K562 (cell line): Measurements from ENCODE around the gene EEF1B2. TPM values are rescaled to one million over a fixed set of nuclear protein-coding genes. Genes with fewer than 3 reads are reported as not detected.
A peak's percentile ranks its signal among the peaks of the same experiment; 100 is the strongest.

Experiments
- GABPA ChIP-seq: fragments of 200-800 bp; sonication (Bioruptor generic); conservative IDR thresholded peaks from 2 replicates; pipeline ENCODE4 v1.6.1; 2016; ENCODE audit warnings: low read depth, missing genetic modification characterization, missing compliant biosample characterization
- NFYB ChIP-seq: IDR thresholded peaks from 2 replicates; pipeline ENCODE4 v1.6.1; 2011; ENCODE audit warnings: mild to moderate bottlenecking, moderate library complexity; ENCODE audit not compliant: insufficient read length; ENCODE audit errors: extremely low read depth
- RAD21 ChIP-seq, 2 experiments: fragments of 250-450 bp in 1 of 2; fragments of 450-650 bp in 1 of 2; sonication (Bioruptor Pico) in 1 of 2; formaldehyde crosslinking in 1 of 2; IDR thresholded peaks in 1 of 2; conservative IDR thresholded peaks in 1 of 2; 2 replicates each; pipeline versions ENCODE4 v1.4.0 to v1.8.0; 2020 to 2022; ENCODE audit warnings: mild to moderate bottlenecking in 2 of 2, moderate library complexity in 1 of 2
- RBM25 ChIP-seq: fragments of 200-400 bp; formaldehyde crosslinking; IDR thresholded peaks from 2 replicates; pipeline ENCODE4 v1.6.1; 2018; ENCODE audit warnings: low read length, low read depth, moderate library complexity; ENCODE audit not compliant: severe bottlenecking
- SMARCC2 ChIP-seq: fragments of 450-650 bp; IDR thresholded peaks from 2 replicates; pipeline ENCODE4 v1.6.1; 2017; ENCODE audit warnings: antibody characterized with exemption, moderate library complexity, mild to moderate bottlenecking, low read depth
- SMARCE1 ChIP-seq: fragments of 450-650 bp; IDR thresholded peaks from 2 replicates; pipeline ENCODE4 v1.7.1; 2016; ENCODE audit warnings: mild to moderate bottlenecking
- ZNF212 ChIP-seq: fragments of 450-650 bp; formaldehyde crosslinking; IDR thresholded peaks from 2 replicates; pipeline ENCODE4 v1.4.0; 2020; ENCODE audit warnings: mild to moderate bottlenecking
- ZNF23 ChIP-seq: fragments of 250-450 bp; sonication (Bioruptor Pico); IDR thresholded peaks from 2 replicates; pipeline ENCODE4 v1.4.0; 2020; ENCODE audit warnings: mild to moderate bottlenecking
- ZNF347 ChIP-seq: fragments of 450-650 bp; formaldehyde crosslinking; IDR thresholded peaks from 2 replicates; pipeline ENCODE4 v1.4.0; 2020; ENCODE audit warnings: low read depth, mild to moderate bottlenecking, moderate library complexity
- polyA plus RNA-seq, 8 experiments: library from polyadenylated mRNA; depleted of rRNA in 4 of 8; stranded (reverse) in 5 of 8; unstranded in 3 of 8; fragments of >200 nt; fragmentation: Nextera tagmentation in 2 of 8; fragmentation: Illumina TruSeq in 1 of 8; extraction: Ambion mirVana in 2 of 8; extraction: Trizol in 1 of 8; gene quantifications; 2 replicates each; pipeline versions ENCODE4 v1.2.1 to v1.2.3, GENCODE V29; 2011 to 2014; ENCODE audit warnings: inconsistent platforms in 1 of 8, missing spikeins in 1 of 8
- total RNA-seq, 7 experiments: library from RNA; depleted of rRNA in 6 of 7; stranded (reverse); fragments of >200 nt in 6 of 7; fragmentation: Illumina TruSeq in 2 of 7; extraction: Trizol in 2 of 7; gene quantifications; 2 replicates each; pipeline versions ENCODE4 v1.2.1 to v1.2.3, GENCODE V29; 2011 to 2021; ENCODE audit warnings: low replicate concordance in 1 of 7
- TF ChIP-seq, protein P1 (sequence below): sonication (generic); formaldehyde crosslinking; IDR thresholded peaks from 2 replicates; pipeline ENCODE4 v1.8.1; 2023; ENCODE audit warnings: missing genetic modification reagents, mild to moderate bottlenecking, borderline replicate concordance
- TF ChIP-seq, protein P2 (sequence below): fragments of 450-650 bp; formaldehyde crosslinking; IDR thresholded peaks from 2 replicates; pipeline ENCODE4 v1.4.0; 2020; ENCODE audit warnings: mild to moderate bottlenecking
- TF ChIP-seq, protein P3 (sequence below), 2 experiments: fragments of 450-650 bp; conservative IDR thresholded peaks; 2 replicates each; pipeline ENCODE4 v1.6.1; 2017; ENCODE audit warnings: mild to moderate bottlenecking in 2 of 2, moderate library complexity in 2 of 2
- TF ChIP-seq, protein P4 (sequence below), 2 experiments: IDR thresholded peaks; 2 replicates each; pipeline ENCODE4 v1.6.1; 2011; ENCODE audit warnings: borderline replicate concordance in 1 of 2, control low read depth in 1 of 2, low read depth in 1 of 2, low read length in 1 of 2, mild to moderate bottlenecking in 1 of 2, mixed read lengths in 1 of 2, moderate library complexity in 1 of 2; ENCODE audit not compliant: insufficient read depth in 1 of 2, insufficient read length in 1 of 2, poor library complexity in 1 of 2, severe bottlenecking in 1 of 2; ENCODE audit errors: extremely low read depth in 1 of 2
- TF ChIP-seq, protein P5 (sequence below): sonication (generic); formaldehyde crosslinking; IDR thresholded peaks from 2 replicates; pipeline ENCODE4 v1.8.0; 2022; ENCODE audit warnings: mild to moderate bottlenecking, missing genetic modification reagents
- TF ChIP-seq, protein P6 (sequence below): fragments of 250-450 bp; sonication (Bioruptor Pico); IDR thresholded peaks from 2 replicates; pipeline ENCODE4 v1.5.0; 2021

Gene EEF1B2
- total and polyA plus RNA-seq, 9 of the 15 experiments (the other 6 are each of a cell fraction or from before 2014, with no cell fraction given), result 522 to 1,148 (median 893) TPM

DNA sequence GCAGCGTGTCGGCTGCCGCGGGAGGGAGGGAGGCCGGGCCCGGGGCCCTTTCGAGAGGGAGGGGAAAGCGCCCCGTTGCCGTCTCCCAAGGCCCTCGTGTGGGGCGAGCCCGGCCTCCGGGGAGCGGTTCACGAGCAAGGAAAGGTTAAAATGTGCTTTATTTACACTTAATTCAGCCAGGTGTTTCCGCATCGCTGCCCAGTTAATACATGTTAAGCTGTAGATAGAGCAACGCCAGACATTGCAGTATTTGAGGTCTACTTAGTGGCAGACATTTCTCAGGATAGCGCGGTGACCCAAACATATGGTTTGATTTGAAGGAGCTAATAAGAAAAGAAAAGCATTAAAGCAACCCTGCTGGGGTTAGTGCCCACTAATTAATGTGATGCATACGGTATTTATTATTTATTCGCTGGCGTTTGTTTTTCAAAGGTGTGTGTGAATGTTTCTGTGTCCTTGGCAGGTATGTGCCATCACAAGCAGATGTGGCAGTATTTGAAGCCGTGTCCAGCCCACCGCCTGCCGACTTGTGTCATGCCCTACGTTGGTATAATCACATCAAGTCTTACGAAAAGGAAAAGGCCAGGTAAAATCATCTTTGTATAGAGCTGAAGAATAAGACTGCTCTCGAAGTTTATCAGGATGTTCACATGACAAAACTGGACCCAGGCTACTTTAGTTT, 571 bp downstream of the EEF1B2 start (continued):
- TF ChIP-seq, protein P1, sequence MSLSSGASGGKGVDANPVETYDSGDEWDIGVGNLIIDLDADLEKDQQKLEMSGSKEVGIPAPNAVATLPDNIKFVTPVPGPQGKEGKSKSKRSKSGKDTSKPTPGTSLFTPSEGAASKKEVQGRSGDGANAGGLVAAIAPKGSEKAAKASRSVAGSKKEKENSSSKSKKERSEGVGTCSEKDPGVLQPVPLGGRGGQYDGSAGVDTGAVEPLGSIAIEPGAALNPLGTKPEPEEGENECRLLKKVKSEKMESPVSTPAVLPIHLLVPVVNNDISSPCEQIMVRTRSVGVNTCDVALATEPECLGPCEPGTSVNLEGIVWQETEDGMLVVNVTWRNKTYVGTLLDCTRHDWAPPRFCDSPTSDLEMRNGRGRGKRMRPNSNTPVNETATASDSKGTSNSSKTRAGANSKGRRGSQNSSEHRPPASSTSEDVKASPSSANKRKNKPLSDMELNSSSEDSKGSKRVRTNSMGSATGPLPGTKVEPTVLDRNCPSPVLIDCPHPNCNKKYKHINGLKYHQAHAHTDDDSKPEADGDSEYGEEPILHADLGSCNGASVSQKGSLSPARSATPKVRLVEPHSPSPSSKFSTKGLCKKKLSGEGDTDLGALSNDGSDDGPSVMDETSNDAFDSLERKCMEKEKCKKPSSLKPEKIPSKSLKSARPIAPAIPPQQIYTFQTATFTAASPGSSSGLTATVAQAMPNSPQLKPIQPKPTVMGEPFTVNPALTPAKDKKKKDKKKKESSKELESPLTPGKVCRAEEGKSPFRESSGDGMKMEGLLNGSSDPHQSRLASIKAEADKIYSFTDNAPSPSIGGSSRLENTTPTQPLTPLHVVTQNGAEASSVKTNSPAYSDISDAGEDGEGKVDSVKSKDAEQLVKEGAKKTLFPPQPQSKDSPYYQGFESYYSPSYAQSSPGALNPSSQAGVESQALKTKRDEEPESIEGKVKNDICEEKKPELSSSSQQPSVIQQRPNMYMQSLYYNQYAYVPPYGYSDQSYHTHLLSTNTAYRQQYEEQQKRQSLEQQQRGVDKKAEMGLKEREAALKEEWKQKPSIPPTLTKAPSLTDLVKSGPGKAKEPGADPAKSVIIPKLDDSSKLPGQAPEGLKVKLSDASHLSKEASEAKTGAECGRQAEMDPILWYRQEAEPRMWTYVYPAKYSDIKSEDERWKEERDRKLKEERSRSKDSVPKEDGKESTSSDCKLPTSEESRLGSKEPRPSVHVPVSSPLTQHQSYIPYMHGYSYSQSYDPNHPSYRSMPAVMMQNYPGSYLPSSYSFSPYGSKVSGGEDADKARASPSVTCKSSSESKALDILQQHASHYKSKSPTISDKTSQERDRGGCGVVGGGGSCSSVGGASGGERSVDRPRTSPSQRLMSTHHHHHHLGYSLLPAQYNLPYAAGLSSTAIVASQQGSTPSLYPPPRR (CRISPR knock-in tag), result no peak
- TF ChIP-seq ZNF347 (no peak), ZNF212 (CRISPR knock-in tag) (no peak), ZNF23 (CRISPR knock-in tag) (no peak), SMARCE1 (no peak), NFYB (no peak), SMARCC2 (no peak), GABPA (tag) (no peak), RBM25 (no peak), RAD21 (CRISPR knock-in tag; conservative IDR thresholded peaks at IDR 0.05 in 1 of 2, IDR thresholded peaks at IDR 0.05 in 1 of 2) (no peak)
- TF ChIP-seq, protein P2, sequence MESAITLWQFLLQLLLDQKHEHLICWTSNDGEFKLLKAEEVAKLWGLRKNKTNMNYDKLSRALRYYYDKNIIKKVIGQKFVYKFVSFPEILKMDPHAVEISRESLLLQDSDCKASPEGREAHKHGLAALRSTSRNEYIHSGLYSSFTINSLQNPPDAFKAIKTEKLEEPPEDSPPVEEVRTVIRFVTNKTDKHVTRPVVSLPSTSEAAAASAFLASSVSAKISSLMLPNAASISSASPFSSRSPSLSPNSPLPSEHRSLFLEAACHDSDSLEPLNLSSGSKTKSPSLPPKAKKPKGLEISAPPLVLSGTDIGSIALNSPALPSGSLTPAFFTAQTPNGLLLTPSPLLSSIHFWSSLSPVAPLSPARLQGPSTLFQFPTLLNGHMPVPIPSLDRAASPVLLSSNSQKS, result no peak
- TF ChIP-seq, protein P3, sequence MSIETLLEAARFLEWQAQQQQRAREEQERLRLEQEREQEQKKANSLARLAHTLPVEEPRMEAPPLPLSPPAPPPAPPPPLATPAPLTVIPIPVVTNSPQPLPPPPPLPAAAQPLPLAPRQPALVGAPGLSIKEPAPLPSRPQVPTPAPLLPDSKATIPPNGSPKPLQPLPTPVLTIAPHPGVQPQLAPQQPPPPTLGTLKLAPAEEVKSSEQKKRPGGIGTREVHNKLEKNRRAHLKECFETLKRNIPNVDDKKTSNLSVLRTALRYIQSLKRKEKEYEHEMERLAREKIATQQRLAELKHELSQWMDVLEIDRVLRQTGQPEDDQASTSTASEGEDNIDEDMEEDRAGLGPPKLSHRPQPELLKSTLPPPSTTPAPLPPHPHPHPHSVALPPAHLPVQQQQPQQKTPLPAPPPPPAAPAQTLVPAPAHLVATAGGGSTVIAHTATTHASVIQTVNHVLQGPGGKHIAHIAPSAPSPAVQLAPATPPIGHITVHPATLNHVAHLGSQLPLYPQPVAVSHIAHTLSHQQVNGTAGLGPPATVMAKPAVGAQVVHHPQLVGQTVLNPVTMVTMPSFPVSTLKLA (conservative IDR thresholded peaks at IDR 0.05), result peak in 1 of 2 experiments; percentile 9; a peak in 2 of 4 replicates
- TF ChIP-seq, protein P4, sequence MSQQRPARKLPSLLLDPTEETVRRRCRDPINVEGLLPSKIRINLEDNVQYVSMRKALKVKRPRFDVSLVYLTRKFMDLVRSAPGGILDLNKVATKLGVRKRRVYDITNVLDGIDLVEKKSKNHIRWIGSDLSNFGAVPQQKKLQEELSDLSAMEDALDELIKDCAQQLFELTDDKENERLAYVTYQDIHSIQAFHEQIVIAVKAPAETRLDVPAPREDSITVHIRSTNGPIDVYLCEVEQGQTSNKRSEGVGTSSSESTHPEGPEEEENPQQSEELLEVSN (IDR thresholded peaks at IDR 0.05; ENCODE audit: borderline replicate concordance in 1 of 2, extremely low read depth in 1 of 2, insufficient read depth in 1 of 2, insufficient read length in 1 of 2, low read depth in 1 of 2, low read length in 1 of 2, poor library complexity in 1 of 2, severe bottlenecking in 1 of 2), result peak in 1 of 2 experiments; percentile 49
- TF ChIP-seq, protein P5, sequence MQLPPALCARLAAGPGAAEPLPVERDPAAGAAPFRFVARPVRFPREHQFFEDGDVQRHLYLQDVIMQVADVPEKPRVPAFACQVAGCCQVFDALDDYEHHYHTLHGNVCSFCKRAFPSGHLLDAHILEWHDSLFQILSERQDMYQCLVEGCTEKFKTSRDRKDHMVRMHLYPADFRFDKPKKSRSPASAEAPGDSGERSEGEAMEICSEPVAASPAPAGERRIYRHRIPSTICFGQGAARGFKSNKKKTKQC (CRISPR knock-in tag), result peak; percentile 29; the same call in 1 of the 2 replicates
- TF ChIP-seq, protein P6, sequence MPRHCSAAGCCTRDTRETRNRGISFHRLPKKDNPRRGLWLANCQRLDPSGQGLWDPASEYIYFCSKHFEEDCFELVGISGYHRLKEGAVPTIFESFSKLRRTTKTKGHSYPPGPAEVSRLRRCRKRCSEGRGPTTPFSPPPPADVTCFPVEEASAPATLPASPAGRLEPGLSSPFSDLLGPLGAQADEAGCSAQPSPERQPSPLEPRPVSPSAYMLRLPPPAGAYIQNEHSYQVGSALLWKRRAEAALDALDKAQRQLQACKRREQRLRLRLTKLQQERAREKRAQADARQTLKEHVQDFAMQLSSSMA (CRISPR knock-in tag), result no peak
